HG03521 (cell line): ENCODE measurements around the gene ZNF835.

Experiments used
- ATAC-seq: cut with Tn5 transposase; IDR thresholded peaks from one replicate; pipeline ENCODE4 v1.9.1; 2021; ENCODE audit warnings: mild to moderate bottlenecking, moderate library complexity; ENCODE audit not compliant: unreplicated experiment

Gene ZNF835

DNA sequence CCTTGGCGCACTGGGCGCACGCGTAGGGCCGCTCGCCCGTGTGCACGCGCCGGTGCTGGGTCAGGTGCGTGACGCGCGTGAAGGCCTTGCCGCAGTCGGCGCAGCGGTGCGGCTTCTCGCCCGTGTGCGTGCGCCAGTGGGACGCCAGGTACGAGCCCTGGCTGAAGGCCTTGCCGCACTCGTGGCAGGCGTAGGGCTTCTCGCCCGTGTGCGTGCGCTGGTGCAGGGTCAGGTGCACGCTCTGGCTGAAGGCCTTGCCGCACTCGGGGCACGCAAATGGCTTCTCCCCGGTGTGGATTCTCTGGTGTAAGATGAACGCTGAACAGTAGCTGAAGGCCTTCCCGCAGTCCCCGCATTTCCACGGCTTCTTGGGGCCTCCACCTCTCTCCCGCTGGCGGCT, 7.0 kb downstream of the ZNF835 start:
- ATAC-seq = no peak

DNA sequence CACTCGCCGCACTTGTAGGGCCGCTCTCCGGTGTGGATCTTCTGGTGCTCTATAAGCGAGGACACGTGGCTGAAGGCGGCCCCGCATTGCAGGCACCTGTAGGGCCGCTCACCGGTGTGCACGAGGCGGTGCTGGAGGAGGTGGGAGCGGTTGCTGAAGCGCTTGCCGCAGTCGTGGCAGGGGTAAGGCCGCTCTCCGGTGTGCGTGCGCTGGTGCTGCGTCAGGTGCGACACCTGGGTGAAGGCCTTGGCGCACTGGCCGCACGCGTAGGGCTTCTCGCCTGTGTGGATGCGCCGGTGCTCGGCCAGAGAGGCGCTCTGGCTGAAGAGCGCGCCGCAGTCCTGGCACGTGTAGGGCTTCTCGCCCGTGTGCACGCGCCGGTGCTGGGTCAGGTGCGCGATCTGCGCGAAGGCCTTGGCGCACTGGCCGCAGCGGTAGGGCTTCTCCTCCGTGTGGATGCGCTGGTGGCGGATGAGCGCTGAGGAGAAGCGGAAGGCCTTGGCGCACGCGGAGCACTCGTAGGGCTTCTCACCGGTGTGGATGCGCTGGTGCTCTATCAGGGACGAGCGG, 7.5 kb downstream of the ZNF835 start:
- no peak for ATAC-seq

DNA sequence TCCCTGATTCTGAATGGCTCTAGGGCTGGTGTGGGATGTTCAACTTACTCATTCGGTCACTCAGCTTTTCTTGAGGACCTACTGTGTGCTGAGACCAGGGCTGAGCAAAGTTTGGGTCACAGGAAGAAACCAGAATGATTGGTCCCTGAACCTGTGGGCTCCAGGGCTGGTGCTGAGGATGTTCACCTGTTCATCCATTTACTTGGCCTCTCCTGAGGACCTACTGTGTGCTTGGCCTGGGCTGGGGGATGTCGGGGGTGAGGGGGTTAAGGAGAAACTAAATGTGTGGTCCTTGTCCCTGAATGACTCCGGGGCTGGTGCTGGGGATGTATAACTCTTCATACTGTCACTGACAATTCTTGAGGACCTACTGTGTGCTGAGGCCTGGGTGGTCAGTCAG, 10.3 kb downstream of the ZNF835 start:
- ATAC-seq = no peak

DNA sequence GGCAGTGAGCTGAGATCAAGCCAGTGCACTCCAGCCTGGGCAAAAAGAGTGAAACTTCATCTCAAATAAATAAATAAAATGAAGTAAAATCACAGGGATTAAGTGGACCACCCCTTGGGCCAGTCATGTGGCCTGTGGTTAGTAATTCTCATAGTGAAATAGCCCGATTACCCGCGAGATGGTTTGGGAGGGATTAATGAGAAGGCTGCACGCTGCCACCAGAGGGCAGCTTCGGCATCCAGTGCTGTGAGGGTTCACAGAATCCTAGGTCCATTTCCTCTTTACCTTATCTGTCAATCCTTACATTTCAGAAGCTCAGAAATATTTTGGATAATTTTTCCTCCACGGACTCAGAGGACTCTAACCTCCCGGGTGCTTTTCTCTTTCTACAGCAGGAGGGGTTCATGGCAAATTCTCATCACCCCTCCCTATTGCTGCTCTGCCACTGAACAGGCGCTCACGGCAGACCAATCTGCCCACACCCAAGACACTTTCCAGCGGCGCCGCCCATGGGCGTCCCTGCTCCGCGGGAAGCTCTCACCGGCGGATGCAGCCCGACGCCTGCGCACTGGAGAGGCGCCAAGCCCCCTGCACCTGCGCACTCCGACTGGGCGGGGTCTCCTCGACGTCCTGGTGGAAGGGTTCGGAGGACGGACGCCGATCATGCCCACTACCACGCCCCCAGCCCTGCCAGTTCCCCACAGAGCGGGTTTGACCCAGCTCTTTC, 11.0 kb downstream of the ZNF835 start:
- no peak for ATAC-seq

DNA sequence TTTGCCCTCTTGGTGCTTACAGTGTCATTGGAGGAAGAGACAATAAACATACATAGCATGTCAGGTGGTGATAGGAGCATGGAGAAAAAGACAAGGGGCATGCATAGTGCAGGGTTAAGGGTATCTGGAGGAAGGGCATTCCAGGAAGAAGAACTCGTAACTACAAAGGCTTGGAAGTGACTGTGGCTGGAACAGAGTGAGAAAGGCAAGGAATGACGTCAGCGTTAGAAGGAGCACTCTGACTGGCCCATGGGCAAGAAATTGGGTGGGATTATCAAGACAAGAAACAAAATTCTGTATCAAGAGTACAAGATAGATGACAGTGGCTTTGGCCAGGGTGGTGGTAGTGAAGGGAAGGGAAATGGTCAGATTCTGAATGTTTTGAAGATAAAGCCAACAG, 17.4 kb downstream of the ZNF835 start:
- ATAC-seq = no peak

DNA sequence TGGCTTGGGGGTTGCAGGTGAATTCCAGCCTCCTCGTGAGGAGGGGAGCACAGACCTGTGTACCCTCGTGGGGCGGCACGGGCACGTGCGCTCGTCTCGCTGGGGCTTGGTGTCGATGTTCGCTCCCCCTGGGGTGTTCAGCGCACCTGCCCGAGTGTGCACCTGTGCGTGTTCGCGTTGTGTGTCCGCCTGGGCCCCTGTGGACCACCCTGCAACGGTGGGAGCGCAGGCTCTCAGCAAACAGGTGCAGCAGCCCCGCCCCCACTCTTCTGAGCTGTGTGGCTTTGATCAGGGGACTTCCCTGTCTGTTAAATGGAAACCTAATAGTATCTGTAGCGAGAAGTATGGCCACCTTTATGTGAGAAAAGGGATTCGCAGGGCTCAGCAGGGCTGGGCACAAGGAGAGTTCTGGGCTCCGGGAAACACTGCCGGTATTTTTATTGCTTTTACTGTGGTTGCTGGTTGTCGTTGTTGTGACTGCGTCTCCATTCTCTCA, 28.0 kb downstream of the ZNF835 start:
- ATAC-seq = no peak

DNA sequence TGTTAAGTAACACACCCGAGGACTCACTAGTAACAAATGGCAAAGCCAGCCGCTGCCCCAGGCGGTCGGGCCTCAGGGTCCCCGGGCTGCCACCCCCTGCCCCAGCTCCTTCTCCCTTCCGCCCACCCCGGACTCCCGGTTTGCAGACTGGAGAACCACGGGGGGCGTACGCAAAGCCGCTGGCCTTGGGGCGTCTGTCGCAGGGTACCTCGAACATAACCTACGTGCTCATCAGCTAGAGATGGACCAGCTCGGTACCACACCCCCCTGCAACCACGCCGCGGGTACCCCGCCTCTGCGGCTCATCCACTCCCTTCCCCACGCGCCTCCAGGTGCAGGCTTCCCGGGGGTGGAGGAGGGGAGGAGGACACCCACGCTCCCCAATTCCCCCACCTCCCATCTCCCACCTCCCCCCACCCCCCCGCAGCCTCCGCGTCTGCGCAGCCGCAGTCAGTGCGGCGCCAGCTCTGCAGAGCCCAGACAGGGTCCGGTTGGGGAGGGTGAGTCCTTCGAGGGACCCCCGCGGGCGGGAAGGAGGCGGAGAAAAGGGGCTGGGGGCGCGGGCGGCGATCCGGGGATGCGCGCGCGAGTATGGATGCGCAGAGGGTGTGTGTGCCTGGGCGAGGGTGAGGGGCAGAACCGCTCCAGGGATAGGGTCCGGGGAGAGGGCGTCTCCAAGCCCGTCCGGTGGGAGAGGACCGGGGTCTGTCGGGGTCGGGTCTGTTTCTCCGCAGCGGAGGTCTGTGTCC, 28.7 kb downstream of the ZNF835 start, which contains the start of gene SMIM17:
SMIM17 (plus strand) TSS at position 449 of the 749 bp plus-strand sequence. CDS start 2,509 bp downstream, outside the sequence.
- no peak for ATAC-seq

DNA sequence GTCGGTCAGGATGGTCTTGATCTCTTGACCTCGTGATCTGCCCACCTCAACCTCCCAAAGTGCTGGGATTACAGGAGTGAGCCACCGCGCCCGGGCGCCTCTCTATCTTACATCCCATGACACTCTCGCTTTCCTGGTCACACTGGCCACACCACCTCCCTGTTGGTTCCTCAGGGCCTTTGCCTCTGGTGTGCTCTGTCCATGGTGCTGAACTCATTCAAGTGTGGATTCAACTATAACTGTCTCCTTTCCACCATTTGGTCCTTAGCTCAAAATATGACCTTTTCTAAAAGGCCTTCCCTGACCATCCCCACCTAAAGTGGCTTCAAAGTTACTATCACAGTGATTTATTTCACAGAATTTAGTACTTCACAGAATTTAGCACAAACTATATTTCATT, 32.3 kb downstream of the ZNF835 start:
- ATAC-seq = no peak

DNA sequence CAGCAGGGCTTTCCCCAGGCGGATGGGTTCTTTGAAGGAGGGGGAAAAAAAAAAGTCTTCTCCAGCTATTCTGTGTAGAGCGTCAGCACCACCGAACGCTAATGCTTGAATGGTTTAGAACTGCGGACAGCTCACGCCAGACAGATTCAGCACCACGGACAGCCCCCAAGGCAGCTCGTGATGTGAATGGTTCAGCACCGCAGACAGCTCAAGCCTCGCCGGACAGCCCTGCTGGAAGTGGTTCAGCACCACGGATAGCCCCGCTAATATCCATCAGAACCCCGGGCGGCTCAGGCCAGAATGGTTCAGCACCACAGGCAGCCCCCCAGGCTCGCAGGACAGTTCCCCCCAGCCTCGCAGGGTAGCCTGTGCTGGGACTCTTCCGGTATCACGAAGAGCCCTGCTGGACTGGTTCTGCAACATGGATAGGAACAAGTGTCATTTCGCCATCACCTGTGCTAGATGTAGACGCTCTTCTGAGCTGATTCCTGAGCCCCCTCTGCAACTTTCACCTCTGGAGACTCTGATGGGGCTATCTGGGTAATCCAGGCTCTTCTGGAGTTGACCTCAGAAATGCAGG, 33.5 kb downstream of the ZNF835 start:
- ATAC-seq = no peak

DNA sequence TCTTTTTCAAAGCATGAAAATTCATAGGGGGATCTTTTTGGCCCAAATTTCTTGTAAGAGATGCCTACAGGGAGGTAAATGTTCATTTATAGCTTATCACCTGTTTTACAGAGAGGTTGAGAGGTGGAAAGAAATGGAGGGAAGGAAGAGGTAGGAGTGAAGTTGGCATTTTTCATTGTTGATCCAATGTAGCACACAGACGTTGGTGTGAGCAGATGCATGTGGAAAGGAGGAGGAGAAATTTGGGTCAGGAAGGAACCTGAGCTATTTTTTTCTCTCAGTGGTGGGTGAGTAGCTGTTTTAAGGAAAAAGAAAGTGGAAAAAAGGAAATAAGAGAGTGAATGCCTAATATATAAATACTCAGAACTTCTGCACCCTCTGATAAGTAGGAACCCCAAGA, 38.5 kb downstream of the ZNF835 start:
- ATAC-seq = no peak

DNA sequence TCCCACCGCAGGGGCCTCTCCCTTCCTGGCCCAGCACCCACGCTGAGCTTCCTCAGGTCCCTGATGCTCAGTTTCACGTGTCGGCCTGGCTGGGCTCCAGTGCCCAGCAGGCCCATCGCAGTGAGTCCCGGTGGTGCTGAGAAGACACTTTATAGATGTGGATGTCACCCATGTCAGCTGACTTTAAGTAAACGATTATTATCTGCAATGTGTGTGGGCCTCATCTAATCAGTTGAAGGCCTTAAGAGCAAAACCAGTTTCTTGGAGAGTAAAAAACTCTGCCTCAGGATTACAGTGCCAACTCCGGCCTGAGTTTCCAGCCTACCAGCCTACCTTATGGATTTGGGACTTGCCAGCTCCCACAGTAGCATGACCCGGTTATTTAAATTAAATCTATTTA, 45.8 kb downstream of the ZNF835 start:
- no peak for ATAC-seq

DNA sequence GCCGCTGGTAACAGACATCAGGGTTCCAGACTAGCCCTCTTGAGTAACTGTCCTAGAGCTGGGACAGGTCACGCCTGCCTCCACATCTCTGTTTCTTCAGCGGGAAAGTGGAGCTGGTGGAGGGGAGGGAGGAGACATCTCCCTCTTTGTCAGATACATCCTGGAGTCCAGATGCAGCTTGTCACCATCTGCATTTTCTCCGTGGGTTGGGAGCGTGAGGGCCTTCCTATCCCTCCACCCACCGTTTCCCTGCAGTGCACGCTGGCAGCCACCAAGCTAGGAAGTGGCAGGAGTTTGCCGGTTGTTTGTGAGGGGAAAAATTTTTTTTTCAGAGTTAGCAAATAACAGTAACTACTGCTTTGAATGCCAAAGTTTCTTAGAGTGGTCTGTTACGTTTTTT, 48.6 kb downstream of the ZNF835 start:
- ATAC-seq = no peak

DNA sequence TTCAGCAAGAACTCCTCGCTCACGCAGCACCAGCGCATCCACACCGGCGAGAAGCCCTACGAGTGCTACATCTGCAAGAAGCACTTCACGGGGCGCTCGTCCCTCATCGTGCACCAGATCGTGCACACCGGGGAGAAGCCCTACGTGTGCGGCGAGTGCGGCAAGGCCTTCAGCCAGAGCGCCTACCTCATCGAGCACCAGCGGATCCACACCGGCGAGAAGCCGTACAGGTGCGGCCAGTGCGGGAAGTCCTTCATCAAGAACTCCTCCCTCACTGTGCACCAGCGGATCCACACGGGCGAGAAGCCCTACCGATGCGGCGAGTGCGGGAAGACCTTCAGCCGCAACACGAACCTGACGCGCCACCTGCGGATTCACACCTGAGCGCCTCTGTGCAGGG, 49.2 kb downstream of the ZNF835 start:
- ATAC-seq = no peak

DNA sequence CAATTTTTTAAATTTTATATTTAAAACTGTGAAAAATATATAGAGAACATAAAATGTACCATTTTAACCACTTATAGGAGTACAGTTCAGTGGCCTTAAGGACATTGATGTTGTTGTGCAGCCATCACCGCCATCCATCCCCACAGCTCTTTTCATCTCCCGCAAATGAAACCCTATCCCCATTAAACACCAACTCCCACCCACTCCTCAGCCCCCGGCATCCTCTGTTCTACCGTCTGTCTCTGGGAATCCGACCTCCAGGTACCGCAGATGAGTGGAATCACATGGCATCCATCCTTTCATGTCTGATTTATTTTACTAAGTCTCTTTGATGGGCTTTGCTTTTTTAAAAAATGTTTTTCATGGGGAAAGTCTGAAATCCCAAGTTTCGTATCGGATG, 52.4 kb downstream of the ZNF835 start:
- no peak for ATAC-seq

DNA sequence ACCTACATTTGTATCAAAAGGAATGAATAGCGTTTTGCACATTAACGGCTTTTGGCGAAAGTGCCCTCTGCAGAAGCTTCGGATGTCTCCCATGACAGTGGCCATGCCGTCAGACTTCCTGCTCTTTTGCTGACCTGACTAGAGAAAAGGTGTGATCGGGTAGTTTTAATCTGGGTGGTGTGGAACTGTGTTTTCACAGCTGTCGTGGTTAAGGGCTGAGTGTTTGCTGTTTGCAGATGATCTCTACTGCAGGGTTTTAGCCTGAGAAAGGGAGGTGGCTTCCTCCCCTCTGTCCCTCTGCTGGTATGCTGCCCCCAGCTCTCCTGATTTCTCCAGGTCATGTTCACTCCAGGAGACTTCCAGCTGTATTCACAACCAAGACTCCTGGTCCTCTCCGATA, 54.0 kb downstream of the ZNF835 start:
- no peak for ATAC-seq

DNA sequence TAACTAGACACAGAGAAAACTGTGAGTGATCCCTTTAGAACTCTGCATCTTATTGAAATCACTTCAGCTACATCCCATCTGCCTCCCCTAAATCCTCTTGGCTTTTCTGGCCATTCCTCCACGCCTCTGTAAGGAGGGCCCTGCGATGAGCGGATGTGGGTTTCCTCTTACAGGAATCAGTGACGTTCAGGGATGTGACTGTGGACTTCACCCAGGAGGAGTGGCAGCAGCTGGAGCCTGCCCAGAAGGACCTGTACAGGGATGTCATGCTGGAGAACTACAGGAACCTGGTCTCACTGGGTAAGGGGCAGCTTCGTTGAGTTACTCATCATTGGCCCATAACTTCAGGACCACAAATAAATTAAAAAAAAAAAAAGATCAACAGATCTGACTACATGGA, 57.9 kb downstream of the ZNF835 start:
- no peak for ATAC-seq

DNA sequence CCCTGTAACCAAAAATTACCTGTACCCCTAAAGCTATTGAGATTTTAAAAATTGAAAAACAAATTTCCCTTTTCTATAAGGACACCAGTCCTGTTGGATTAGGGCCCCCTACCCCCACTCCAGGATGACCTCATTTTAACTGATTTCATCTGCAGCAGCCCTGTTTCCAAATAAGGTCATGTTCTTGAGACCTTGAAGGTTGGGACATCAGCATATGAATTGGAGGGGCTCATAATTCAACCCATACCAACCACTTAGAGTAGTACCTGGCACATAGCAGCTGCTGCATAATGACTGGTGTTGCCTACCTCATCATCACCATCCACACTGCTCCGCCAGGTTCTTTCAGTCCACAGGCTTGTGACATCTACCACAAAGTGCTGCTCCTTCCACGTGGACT, 58.8 kb downstream of the ZNF835 start:
- no peak for ATAC-seq
